Measurements from ENCODE around the gene SDR42E1.
A peak's percentile ranks its signal among the peaks of the same experiment; 100 is the strongest.

DNA sequence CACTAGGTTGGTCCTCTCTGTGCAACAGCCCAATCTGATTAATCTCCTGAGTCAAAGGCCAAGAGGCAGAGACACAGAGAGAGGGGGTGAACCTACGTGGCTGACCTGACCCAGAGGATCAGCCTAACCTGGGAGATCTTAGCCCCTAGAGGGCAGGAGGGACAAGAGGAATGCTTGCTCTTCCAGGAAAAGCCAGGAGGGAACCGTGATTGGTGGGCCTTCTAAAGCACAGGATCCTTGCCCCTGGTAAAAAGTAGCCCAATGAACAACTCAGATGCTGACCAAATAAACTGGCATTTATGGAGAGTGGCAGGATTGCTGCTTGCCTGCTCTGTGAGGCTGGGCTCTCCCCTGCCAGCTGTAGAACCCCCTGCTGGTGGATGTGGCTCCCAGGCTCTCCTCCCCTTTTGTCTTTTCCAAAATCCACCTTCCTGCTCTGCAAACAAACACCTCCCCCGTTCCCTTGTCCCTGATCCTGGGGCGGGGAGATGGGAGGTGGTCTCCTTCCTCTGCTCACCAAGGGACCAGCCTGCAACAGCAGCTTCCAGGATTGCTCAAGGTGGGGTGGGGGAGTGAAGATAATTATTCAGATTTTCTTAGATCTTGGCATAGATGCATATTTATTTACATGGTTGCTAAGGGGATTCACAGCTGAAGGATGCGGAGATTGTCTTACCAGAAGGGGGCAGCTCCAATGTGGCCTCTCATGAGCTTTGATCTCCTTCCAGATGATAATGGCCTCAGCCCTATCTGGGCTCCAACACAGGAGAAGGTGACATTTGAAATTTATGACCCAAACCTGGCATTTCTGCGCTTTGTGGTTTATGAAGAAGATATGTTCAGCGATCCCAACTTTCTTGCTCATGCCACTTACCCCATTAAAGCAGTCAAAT, 71.9 kb downstream of the SDR42E1 start:
- no peak for TF ChIP-seq EZH2phosphoT487 (IDR thresholded peaks at IDR 0.05; ENCODE audit: borderline replicate concordance, low read depth, low read length)
- TF ChIP-seq, protein P1, sequence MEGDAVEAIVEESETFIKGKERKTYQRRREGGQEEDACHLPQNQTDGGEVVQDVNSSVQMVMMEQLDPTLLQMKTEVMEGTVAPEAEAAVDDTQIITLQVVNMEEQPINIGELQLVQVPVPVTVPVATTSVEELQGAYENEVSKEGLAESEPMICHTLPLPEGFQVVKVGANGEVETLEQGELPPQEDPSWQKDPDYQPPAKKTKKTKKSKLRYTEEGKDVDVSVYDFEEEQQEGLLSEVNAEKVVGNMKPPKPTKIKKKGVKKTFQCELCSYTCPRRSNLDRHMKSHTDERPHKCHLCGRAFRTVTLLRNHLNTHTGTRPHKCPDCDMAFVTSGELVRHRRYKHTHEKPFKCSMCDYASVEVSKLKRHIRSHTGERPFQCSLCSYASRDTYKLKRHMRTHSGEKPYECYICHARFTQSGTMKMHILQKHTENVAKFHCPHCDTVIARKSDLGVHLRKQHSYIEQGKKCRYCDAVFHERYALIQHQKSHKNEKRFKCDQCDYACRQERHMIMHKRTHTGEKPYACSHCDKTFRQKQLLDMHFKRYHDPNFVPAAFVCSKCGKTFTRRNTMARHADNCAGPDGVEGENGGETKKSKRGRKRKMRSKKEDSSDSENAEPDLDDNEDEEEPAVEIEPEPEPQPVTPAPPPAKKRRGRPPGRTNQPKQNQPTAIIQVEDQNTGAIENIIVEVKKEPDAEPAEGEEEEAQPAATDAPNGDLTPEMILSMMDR (conservative IDR thresholded peaks at IDR 0.05; ENCODE audit: low read length): peak; percentile 43; the same call in 1 of the 2 replicates

Measured in OCI-LY7 (cell line).